MM.1S (cell line): ENCODE results near the gene SLC23A2.
"Not testable (repeated sequence)": the region's sequence is repeated elsewhere in the genome, so short reads cannot be mapped to it uniquely, and the experiment has no call there.

Experiments
- CTCF ChIP-seq: fragments of 300-600 bp; sonication (generic); IDR thresholded peaks from 2 replicates; pipeline ENCODE4 v1.5.1; 2016; ENCODE audit warnings: antibody characterized with exemption, low read length, mixed read lengths
- EZH2 ChIP-seq: fragments of 300-600 bp; sonication (generic); optimal IDR thresholded peaks from 2 replicates; pipeline ENCODE3; 2017; ENCODE audit warnings: low read depth, mild to moderate bottlenecking, antibody characterized with exemption, low read length, mixed read lengths
- EZH2phosphoT487 ChIP-seq: fragments of 300-600 bp; sonication (generic); IDR thresholded peaks from 2 replicates; pipeline ENCODE4 v1.6.1; 2018; ENCODE audit warnings: antibody characterized with exemption, low read length

GRCh38 chr20:4848829-4849228, 152.5 kb downstream of the SLC23A2 start:
- TF ChIP-seq EZH2, CTCF, EZH2phosphoT487: not testable (repeated sequence)
